ENCODE results near the gene PCGF3. TPM values are rescaled to one million over a fixed set of nuclear protein-coding genes. Genes with fewer than 3 reads are reported as not detected.

PCGF3 gene
- total RNA-seq, 1 experiment from 2014 or later = 83.9 TPM

GRCh38 chr4:675036-675882 lies 30.4 kb upstream of the PCGF3 start:
- H3K27me3 ChIP-seq (replicated peaks; ENCODE audit: insufficient read depth, low read depth, low read length, poor library complexity) = no peaks in the 10 kb centered on the region
- POLR2A ChIA-PET (ENCODE audit: low non-redundant PET) = no interaction called here
- no peaks in the 10 kb centered on the region for H3K9me3 ChIP-seq (ENCODE audit: low read depth, low read length, poor library complexity, severe bottlenecking)
- no peak for TF ChIP-seq EZH2 (IDR thresholded peaks at IDR 0.05; ENCODE audit: borderline replicate concordance, low read depth, low read length, poor library complexity, severe bottlenecking)
- TF ChIP-seq, protein P1, sequence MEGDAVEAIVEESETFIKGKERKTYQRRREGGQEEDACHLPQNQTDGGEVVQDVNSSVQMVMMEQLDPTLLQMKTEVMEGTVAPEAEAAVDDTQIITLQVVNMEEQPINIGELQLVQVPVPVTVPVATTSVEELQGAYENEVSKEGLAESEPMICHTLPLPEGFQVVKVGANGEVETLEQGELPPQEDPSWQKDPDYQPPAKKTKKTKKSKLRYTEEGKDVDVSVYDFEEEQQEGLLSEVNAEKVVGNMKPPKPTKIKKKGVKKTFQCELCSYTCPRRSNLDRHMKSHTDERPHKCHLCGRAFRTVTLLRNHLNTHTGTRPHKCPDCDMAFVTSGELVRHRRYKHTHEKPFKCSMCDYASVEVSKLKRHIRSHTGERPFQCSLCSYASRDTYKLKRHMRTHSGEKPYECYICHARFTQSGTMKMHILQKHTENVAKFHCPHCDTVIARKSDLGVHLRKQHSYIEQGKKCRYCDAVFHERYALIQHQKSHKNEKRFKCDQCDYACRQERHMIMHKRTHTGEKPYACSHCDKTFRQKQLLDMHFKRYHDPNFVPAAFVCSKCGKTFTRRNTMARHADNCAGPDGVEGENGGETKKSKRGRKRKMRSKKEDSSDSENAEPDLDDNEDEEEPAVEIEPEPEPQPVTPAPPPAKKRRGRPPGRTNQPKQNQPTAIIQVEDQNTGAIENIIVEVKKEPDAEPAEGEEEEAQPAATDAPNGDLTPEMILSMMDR (conservative IDR thresholded peaks at IDR 0.05; ENCODE audit: low read depth, low read length) = no peak
- CTCF ChIA-PET = no interaction called here
- peaks cover 22% of the 10 kb centered on the region for H3K36me3 ChIP-seq (ENCODE audit: insufficient read depth, low read length, poor library complexity, severe bottlenecking)
- BruUV-seq (replicated peaks) = no TSS peak
- H3K4me1 ChIP-seq (ENCODE audit: insufficient read depth, low read length, poor library complexity, severe bottlenecking) = peaks cover 14% of the 10 kb centered on the region
- peak overlapping the region; percentile 98 for H3K27ac ChIP-seq (ENCODE audit: low read depth, low read length, poor library complexity, severe bottlenecking)
- H3K4me3 ChIP-seq (ENCODE audit: low read depth, low read length, poor library complexity, severe bottlenecking) = peak overlapping the region; percentile 98
- no peak for DNase-seq (ENCODE audit: low spot score)
- intact Hi-C loops (cut with micrococcal nuclease; ENCODE audit: unreplicated experiment) = no loop called here

GRCh38 chr4:675980-676870 lies 29.4 kb upstream of the PCGF3 start:
- Histone ChIP-seq H3K4me1 (ENCODE audit: insufficient read depth, low read length, poor library complexity, severe bottlenecking) (peaks cover 14% of the 10 kb centered on the region), H3K27ac (ENCODE audit: low read depth, low read length, poor library complexity, severe bottlenecking) (no peak overlapping the region), H3K9me3 (ENCODE audit: low read depth, low read length, poor library complexity, severe bottlenecking) (no peaks in the 10 kb centered on the region), H3K4me3 (ENCODE audit: low read depth, low read length, poor library complexity, severe bottlenecking) (no peak overlapping the region), H3K27me3 (replicated peaks; ENCODE audit: insufficient read depth, low read depth, low read length, poor library complexity) (no peaks in the 10 kb centered on the region), H3K36me3 (ENCODE audit: insufficient read depth, low read length, poor library complexity, severe bottlenecking) (peaks cover 15% of the 10 kb centered on the region)
- intact Hi-C loops (cut with micrococcal nuclease; ENCODE audit: unreplicated experiment) = no loop called here
- TF ChIP-seq, protein P1 (conservative IDR thresholded peaks at IDR 0.05; ENCODE audit: low read depth, low read length) = no peak
- TF ChIP-seq EZH2 (IDR thresholded peaks at IDR 0.05; ENCODE audit: borderline replicate concordance, low read depth, low read length, poor library complexity, severe bottlenecking) = no peak
- no peak for DNase-seq (ENCODE audit: low spot score)
- no TSS peak for BruUV-seq (replicated peaks)
- POLR2A ChIA-PET (ENCODE audit: low non-redundant PET) = no interaction called here
- CTCF ChIA-PET = no interaction called here

GRCh38 chr4:676871-677235 lies 28.8 kb upstream of the PCGF3 start:
- Histone ChIP-seq H3K27me3 (replicated peaks; ENCODE audit: insufficient read depth, low read depth, low read length, poor library complexity) (no peaks in the 10 kb centered on the region), H3K36me3 (ENCODE audit: insufficient read depth, low read length, poor library complexity, severe bottlenecking) (peaks cover 9% of the 10 kb centered on the region), H3K9me3 (ENCODE audit: low read depth, low read length, poor library complexity, severe bottlenecking) (no peaks in the 10 kb centered on the region), H3K4me3 (ENCODE audit: low read depth, low read length, poor library complexity, severe bottlenecking) (no peak overlapping the region), H3K4me1 (ENCODE audit: insufficient read depth, low read length, poor library complexity, severe bottlenecking) (peaks cover 14% of the 10 kb centered on the region), H3K27ac (ENCODE audit: low read depth, low read length, poor library complexity, severe bottlenecking) (no peak overlapping the region)
- intact Hi-C loops (cut with micrococcal nuclease; ENCODE audit: unreplicated experiment) = no loop called here
- ChIA-PET CTCF (no interaction called here), POLR2A (ENCODE audit: low non-redundant PET) (no interaction called here)
- DNase-seq (ENCODE audit: low spot score) = no peak
- BruUV-seq (replicated peaks) = no TSS peak
- TF ChIP-seq EZH2 (IDR thresholded peaks at IDR 0.05; ENCODE audit: borderline replicate concordance, low read depth, low read length, poor library complexity, severe bottlenecking) = no peak
- TF ChIP-seq, protein P1 (conservative IDR thresholded peaks at IDR 0.05; ENCODE audit: low read depth, low read length) = no peak

All from A673 (cell line).